Endothelial cell of umbilical vein (primary cell): ENCODE data around the gene CABP2. TPM values are rescaled to one million over a fixed set of nuclear protein-coding genes. Genes with fewer than 3 reads are reported as not detected.

ENCODE experiments used
- BruUV-seq: library from RNA; stranded (reverse); fragments of 400-500 nt; replicated peaks from 2 replicates; lab custom pipeline; 2021; lab: Mats Ljungman, UMichigan
- CTCF ChIA-PET: fragments of 300-600, 350-600 bp; sonication (Branson Sonifier 250); formaldehyde crosslinking; loops from one replicate; lab custom pipeline; 2021; ENCODE audit warnings: antibody characterized with exemption, inconsistent platforms; lab: Charles Lee
- POLR2A ChIA-PET: fragments of 300-600, 350-600 bp; sonication (Branson Sonifier 250); formaldehyde crosslinking; loops from one replicate; lab custom pipeline; 2021; ENCODE audit warnings: antibody characterized with exemption, inconsistent platforms; lab: Charles Lee
- DNase-seq: peaks from one replicate; pipeline ENCODE4 v3.0.0-alpha.2; 2011; ENCODE audit warnings: low read depth, low spot score
- FAIRE-seq: peaks from 2 replicates; lab custom pipeline; 2011; peaks lifted over from hg19 to GRCh38; lab: Jason Lieb, UNC
- H2AFZ ChIP-seq: 2 replicates; pipeline ENCODE4 v1.6.0; 2012; ENCODE audit warnings: low read depth, low read length, control low read depth, inconsistent platforms
- H3K27ac ChIP-seq: 2 replicates; pipeline ENCODE4 v1.5.1; 2011; ENCODE audit warnings: low read depth, mild to moderate bottlenecking, control low read depth, low read length, moderate library complexity; ENCODE audit not compliant: insufficient read depth
- H3K27me3 ChIP-seq, 2 experiments: 2 replicates each; pipeline versions ENCODE4 v1.6.0 to v1.6.1; 2011; ENCODE audit warnings: low read length in 2 of 2, mixed read lengths in 1 of 2; ENCODE audit not compliant: control insufficient read depth in 2 of 2, insufficient read depth in 2 of 2
- H3K36me3 ChIP-seq, 2 experiments: 2 replicates in 1 of 2; 3 replicates in 1 of 2; pipeline ENCODE4 v1.5.1; 2011; ENCODE audit warnings: low read length in 2 of 2, mild to moderate bottlenecking in 1 of 2, moderate library complexity in 1 of 2; ENCODE audit not compliant: control insufficient read depth in 2 of 2, insufficient read depth in 2 of 2; ENCODE audit errors: extremely low read depth in 1 of 2
- H3K4me1 ChIP-seq: 3 replicates; pipeline ENCODE4 v1.5.1; 2011; ENCODE audit warnings: mild to moderate bottlenecking, low read length; ENCODE audit not compliant: control insufficient read depth, insufficient read depth; ENCODE audit errors: extremely low read depth
- H3K4me2 ChIP-seq: 2 replicates; pipeline ENCODE4 v1.6.1; 2011; ENCODE audit warnings: low read length, control low read depth, mixed read lengths; ENCODE audit not compliant: insufficient read depth
- H3K4me3 ChIP-seq, 3 experiments: fragments of 200-600 bp in 1 of 3; sonication (generic), shearing (Covaris generic) in 1 of 3; replicated peaks in 1 of 3; 2 replicates each; pipeline ENCODE4 v1.5.1; 2011 to 2016; ENCODE audit warnings: control low read depth in 3 of 3, low read length in 3 of 3, mild to moderate bottlenecking in 2 of 3, inconsistent platforms in 1 of 3, low read depth in 1 of 3, moderate library complexity in 1 of 3; ENCODE audit not compliant: insufficient read depth in 1 of 3
- H3K79me2 ChIP-seq: 2 replicates; pipeline ENCODE4 v1.6.0; 2012; ENCODE audit warnings: low read length, inconsistent platforms; ENCODE audit not compliant: control insufficient read depth, insufficient read depth
- H3K9ac ChIP-seq: replicated peaks from 2 replicates; pipeline ENCODE3; 2011; ENCODE audit warnings: low read length, control low read depth; ENCODE audit not compliant: insufficient read depth; ENCODE audit errors: extremely low read depth
- H3K9me1 ChIP-seq: replicated peaks from 3 replicates; pipeline ENCODE4 v1.6.0; 2011; ENCODE audit warnings: mild to moderate bottlenecking, low read length; ENCODE audit not compliant: control insufficient read depth, insufficient read depth; ENCODE audit errors: extremely low read depth
- H3K9me3 ChIP-seq: replicated peaks from 2 replicates; pipeline ENCODE4 v1.5.1; 2012; ENCODE audit warnings: low read length, inconsistent platforms; ENCODE audit not compliant: control insufficient read depth, insufficient read depth
- H4K20me1 ChIP-seq: replicated peaks from 2 replicates; pipeline ENCODE3; 2011; ENCODE audit warnings: mild to moderate bottlenecking, low read length; ENCODE audit not compliant: control insufficient read depth, insufficient read depth; ENCODE audit errors: extremely low read depth
- CTCF ChIP-seq, 2 donors: IDR thresholded peaks; 1 replicate in 1 of 2; 2 replicates in 1 of 2; pipeline ENCODE4 v1.5.1; 2011; ENCODE audit warnings: low read length in 2 of 2, mild to moderate bottlenecking in 2 of 2, moderate library complexity in 2 of 2, control low read depth in 1 of 2, inconsistent platforms in 1 of 2, low read depth in 1 of 2; ENCODE audit not compliant: insufficient read depth in 1 of 2; ENCODE audit errors: extremely low read depth in 1 of 2
- EZH2 ChIP-seq: IDR thresholded peaks from 2 replicates; pipeline ENCODE4 v1.6.1; 2012; ENCODE audit warnings: borderline replicate concordance, low read depth, mild to moderate bottlenecking, moderate library complexity, low read length, inconsistent platforms; ENCODE audit not compliant: severe bottlenecking
- FOS ChIP-seq: IDR thresholded peaks from 2 replicates; pipeline ENCODE4 v1.6.1; 2011; ENCODE audit warnings: mild to moderate bottlenecking, low read length, moderate library complexity, borderline replicate concordance; ENCODE audit not compliant: insufficient read depth
- GATA2 ChIP-seq: IDR thresholded peaks from 2 replicates; pipeline ENCODE4 v1.7.0; 2011; ENCODE audit warnings: low read depth, mild to moderate bottlenecking, moderate library complexity, mixed read lengths, low read length; ENCODE audit not compliant: insufficient read length, insufficient read depth
- JUN ChIP-seq: IDR thresholded peaks from 2 replicates; pipeline ENCODE4 v1.6.1; 2011; ENCODE audit warnings: borderline replicate concordance, low read depth; ENCODE audit not compliant: insufficient read length, insufficient read depth
- MYC ChIP-seq: IDR thresholded peaks from one replicate; pipeline ENCODE4 v1.6.1; 2011; ENCODE audit warnings: mild to moderate bottlenecking, low read depth, low read length
- POLR2A ChIP-seq: IDR thresholded peaks from 2 replicates; pipeline ENCODE4 v1.6.1; 2012; ENCODE audit warnings: low read depth, mild to moderate bottlenecking, control low read depth, low read length
- POLR2AphosphoS5 ChIP-seq: IDR thresholded peaks from 2 replicates; pipeline ENCODE4 v1.6.1; 2012; ENCODE audit warnings: low read depth, mild to moderate bottlenecking, control low read depth, low read length, moderate library complexity; ENCODE audit not compliant: insufficient read depth
- dilution Hi-C: fragments of 300-500 bp; cut with MboI; formaldehyde crosslinking; loops from one replicate; pipeline ENCODE4 v1.15.0; 2019; ENCODE audit warnings: low sequenced_read_pairs; ENCODE audit not compliant: extremely low pct_ligation_motif_present
- intact Hi-C: fragments of 100-400 bp; cut with micrococcal nuclease; formaldehyde crosslinking; loops from one replicate; pipeline ENCODE4 v1.10.0; 2022
- polyA plus RNA-seq, 4 experiments: library from polyadenylated mRNA; depleted of rRNA in 3 of 4; stranded (reverse) in 3 of 4; unstranded in 1 of 4; fragments of >200 nt; gene quantifications; 2 replicates each; pipeline versions ENCODE4 v1.2.1 to v1.2.3, GENCODE V29; 2011 to 2012; ENCODE audit warnings: missing spikeins in 1 of 4
- total RNA-seq: library from RNA; stranded (reverse); gene quantifications from 2 replicates; pipeline ENCODE4 v1.2.3, GENCODE V29; 2021
- TF ChIP-seq, protein P1 (sequence below): IDR thresholded peaks from 2 replicates; pipeline ENCODE4 v1.6.1; 2011; ENCODE audit not compliant: insufficient read depth, insufficient read length

Gene CABP2
- total and polyA plus RNA-seq, 2 donors (not counting 3 experiments of a cell fraction or from before 2014, with no cell fraction given): not detected

DNA sequence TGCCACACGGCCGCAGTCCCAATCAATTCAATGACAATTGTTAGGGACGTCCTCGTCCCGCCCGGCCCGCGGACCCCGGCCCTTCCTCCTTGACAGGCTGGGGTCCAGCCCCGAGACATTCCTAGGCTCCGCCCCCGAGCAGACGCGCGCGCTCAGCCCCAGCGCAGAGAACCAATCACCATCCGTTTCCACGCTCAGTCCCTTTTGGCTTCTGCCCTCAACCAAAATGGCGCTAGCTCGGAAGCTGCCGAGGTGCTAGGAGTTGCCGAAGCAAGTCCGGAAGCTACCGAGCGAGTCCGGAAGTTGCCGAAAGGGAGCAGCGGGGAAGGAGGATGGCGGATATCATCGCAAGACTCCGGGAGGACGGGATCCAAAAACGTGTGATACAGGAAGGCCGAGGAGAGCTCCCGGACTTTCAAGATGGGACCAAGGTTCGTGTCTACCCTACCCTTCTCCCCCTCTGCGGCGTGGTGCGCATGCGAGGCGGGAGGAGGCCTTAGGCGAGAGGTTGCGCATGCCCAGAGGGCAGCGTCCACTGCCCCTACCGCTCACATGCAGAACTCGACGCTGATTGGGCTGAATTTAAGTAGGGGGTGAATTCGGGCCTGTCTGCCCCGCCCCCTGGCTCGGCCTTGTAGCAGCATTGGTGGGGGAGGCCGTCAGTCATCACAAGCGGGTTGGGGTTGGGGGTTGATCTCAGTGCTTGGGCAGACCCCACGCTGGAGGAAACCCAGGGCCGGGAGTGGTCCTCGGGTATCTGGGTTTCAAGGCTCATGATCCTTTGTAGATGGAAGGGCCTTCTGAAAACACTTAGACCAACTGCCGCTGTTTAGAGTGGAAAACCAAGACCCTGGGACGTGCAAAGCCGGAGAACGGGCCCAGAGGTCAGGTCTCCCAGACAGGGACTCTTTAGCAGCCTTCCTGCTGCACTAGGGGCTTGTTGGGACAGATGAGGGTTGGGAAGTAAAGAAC lies 40.1 kb downstream of the CABP2 start, which contains the start of gene AIP:
AIP (plus strand) TSS at position 200 of the 972 bp plus-strand sequence; CDS start at position 333, 133 bp downstream.
- H4K20me1 ChIP-seq: no peaks in the 10 kb centered on the region
- ChIA-PET CTCF (interaction anchor here (0.7 to 1.2 kb wide), 4 partner anchors 9 to 82 kb away, joined by 3 to 11 read pairs (median 4); partner anchors contain the start of genes GPR152 and PPP1CA), POLR2A (interaction anchor here (0.9 kb wide), 1 partner anchor 82 kb away, joined by 3 read pairs; the partner anchor contains the start of gene PPP1CA)
- dilution Hi-C loops: no loop called here
- H2AFZ ChIP-seq: peak within 1 kb of the TSS; percentile 80
- BruUV-seq: TSS peak; percentile 30
- DNase-seq: peak; percentile 98
- intact Hi-C loops: loop anchor here (1.0 kb wide), 3 partner anchors 14 to 40 kb away; partner anchors contain the start of genes CORO1B and TMEM134
- TF ChIP-seq JUN (no peak), CTCF (IDR thresholded peaks at IDR 0.05; ENCODE audit: extremely low read depth in 1 of 2, insufficient read depth in 1 of 2, low read depth in 1 of 2, low read length in 2 of 2) (peak in 1 of 2 donors; percentile 7), FOS (no peak), GATA2 (no peak), EZH2 (no peak), POLR2AphosphoS5 (peak; percentile 50), POLR2A (peak; percentile 73), MYC (no peak)
- TF ChIP-seq, protein P1, sequence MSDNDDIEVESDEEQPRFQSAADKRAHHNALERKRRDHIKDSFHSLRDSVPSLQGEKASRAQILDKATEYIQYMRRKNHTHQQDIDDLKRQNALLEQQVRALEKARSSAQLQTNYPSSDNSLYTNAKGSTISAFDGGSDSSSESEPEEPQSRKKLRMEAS: peak; percentile 96
- no peaks in the 10 kb centered on the region for H3K27me3 ChIP-seq
- FAIRE-seq: peak; percentile 100
- H3K4me1 ChIP-seq: no peaks in the 10 kb centered on the region
- peaks cover 0 to 1% of the 10 kb centered on the region in 2 experiments for H3K36me3 ChIP-seq
- H3K9ac ChIP-seq: peak within 1 kb of the TSS; percentile 66
- no peaks in the 10 kb centered on the region for H3K9me1 ChIP-seq
- H3K27ac ChIP-seq: peak within 1 kb of the TSS; percentile 40
- H3K4me3 ChIP-seq: peak within 1 kb of the TSS; percentile 29 to 72 (median 46)
- no peaks in the 10 kb centered on the region for H3K9me3 ChIP-seq
- peak within 1 kb of the TSS; percentile 84 for H3K4me2 ChIP-seq
- no peaks in the 10 kb centered on the region for H3K79me2 ChIP-seq
